Aorta (tissue), 5 donors: ENCODE data around the gene FOXF1. TPM values are rescaled to one million over a fixed set of nuclear protein-coding genes. Genes with fewer than 3 reads are reported as not detected.

Source experiments
- ATAC-seq: fragments of 200-7000 bp; cut with Tn5 transposase; one replicate; pipeline ENCODE4 v1.9.1; 2022; ENCODE audit warnings: moderate library complexity; ENCODE audit not compliant: low FRiP score
- DNase-seq, 2 donors: peaks; one replicate each; pipeline ENCODE4 v3.0.0-alpha.2; 2020
- H3K27ac ChIP-seq, 2 donors: one replicate each; pipeline ENCODE4 v1.5.1; 2013; ENCODE audit warnings: low read length in 2 of 2, mild to moderate bottlenecking in 2 of 2, moderate library complexity in 2 of 2, control low read depth in 1 of 2, inconsistent platforms in 1 of 2, low read depth in 1 of 2
- H3K27me3 ChIP-seq, 2 donors: one replicate each; pipeline ENCODE4 v1.6.1; 2013; ENCODE audit warnings: control low read depth in 1 of 2, low read length in 1 of 2, mild to moderate bottlenecking in 1 of 2, moderate library complexity in 1 of 2; ENCODE audit not compliant: insufficient read depth in 2 of 2, control insufficient read depth in 1 of 2
- H3K36me3 ChIP-seq, 2 donors: one replicate each; pipeline ENCODE4 v1.6.1; 2013; ENCODE audit warnings: control low read depth in 1 of 2, low read length in 1 of 2, mild to moderate bottlenecking in 1 of 2; ENCODE audit not compliant: insufficient read depth in 2 of 2, control insufficient read depth in 1 of 2
- H3K4me1 ChIP-seq, 2 donors: one replicate each; pipeline ENCODE4 v1.6.1; 2013; ENCODE audit warnings: low read length in 2 of 2, control low read depth in 1 of 2, mild to moderate bottlenecking in 1 of 2, moderate library complexity in 1 of 2; ENCODE audit not compliant: insufficient read depth in 2 of 2, control insufficient read depth in 1 of 2
- H3K4me3 ChIP-seq, 2 donors: one replicate each; pipeline ENCODE4 v1.5.1; 2013; ENCODE audit warnings: low read length in 2 of 2, control low read depth in 1 of 2, mild to moderate bottlenecking in 1 of 2
- H3K9me3 ChIP-seq: one replicate; pipeline ENCODE4 v1.6.1; 2013; ENCODE audit warnings: mild to moderate bottlenecking, low read length; ENCODE audit not compliant: control insufficient read depth
- whole genome bisulfite sequencing, 2 donors: extraction: QIAGEN DNeasy Blood & Tissue Kit; methylation state at CpG; one replicate each; pipeline ENCODE4 v1.1.7; 2013; 5-methylcytosine and 5-hydroxymethylcytosine counted together
- intact Hi-C, 2 donors: fragments of 100-400 bp; cut with DNase I; formaldehyde crosslinking; loops; one replicate each; pipeline versions ENCODE4 v1.14.2 to v1.15.0; 2022
- polyA plus RNA-seq, 2 donors: library from polyadenylated mRNA; stranded (reverse); fragments of 200-250 nt; gene quantifications; one replicate each; pipeline ENCODE4 v1.2.3, GENCODE V29; 2013
- total RNA-seq, 2 donors: library from RNA; stranded (reverse); fragmentation: NEBNext Ultra II Directional; extraction: Animal tissue kit (Norgen Biotek cat#: 25700); gene quantifications; one replicate each; pipeline ENCODE4 v1.2.1, GENCODE V29; 2021
- donor health status: healthy with polysubstance abuse.
- donor health status: Bipolar disorder and iron deficiency.
- donor health status: DM: no; HTN: no; CAD: no.
- donor health status: DM: no; HTN: no; CAD: no.
- donor health status: DM: yes; HTN: yes; CAD: no.

The FOXF1 gene
- total and polyA plus RNA-seq, 4 donors = 0.10 to 1.8 (median 0.50) TPM

DNA sequence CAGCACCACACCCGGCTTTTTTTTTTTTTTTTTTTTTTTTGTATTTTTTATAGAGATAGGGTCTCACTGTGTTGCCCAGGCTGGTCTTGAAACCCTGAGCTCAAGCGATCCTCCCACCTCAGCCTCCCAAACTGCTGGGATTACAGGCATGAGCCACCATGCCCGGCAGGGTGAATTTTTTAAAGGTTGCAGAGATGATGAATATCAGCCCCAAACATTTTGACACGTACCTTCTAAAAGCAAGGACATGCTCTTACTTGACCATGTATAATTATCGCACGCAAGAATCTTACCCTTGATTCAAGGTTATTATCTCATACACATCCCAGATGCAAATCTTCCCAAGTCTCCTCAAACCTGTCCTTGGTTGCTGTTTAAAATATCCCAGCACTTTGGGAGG, 52.0 kb downstream of the FOXF1 start:
- H3K27me3 ChIP-seq = no peaks in the 10 kb centered on the region
- no peak overlapping the region for H3K27ac ChIP-seq
- DNase-seq (no peak), ATAC-seq (no peak)
- intact Hi-C loops = loop anchor here (2.0 to 10.0 kb wide), 4 partner anchors 642 to 822 kb away; partner anchors contain the start of gene FBXO31 (in 1 of the 2)
- H3K4me3 ChIP-seq = no peak overlapping the region
- H3K4me1 ChIP-seq = no peaks in the 10 kb centered on the region
- H3K36me3 ChIP-seq = no peaks in the 10 kb centered on the region
- WGBS, 2 donors = 89 to 97% methylated on average over 6 of the region's 6 CpGs
- no peaks in the 10 kb centered on the region for H3K9me3 ChIP-seq

DNA sequence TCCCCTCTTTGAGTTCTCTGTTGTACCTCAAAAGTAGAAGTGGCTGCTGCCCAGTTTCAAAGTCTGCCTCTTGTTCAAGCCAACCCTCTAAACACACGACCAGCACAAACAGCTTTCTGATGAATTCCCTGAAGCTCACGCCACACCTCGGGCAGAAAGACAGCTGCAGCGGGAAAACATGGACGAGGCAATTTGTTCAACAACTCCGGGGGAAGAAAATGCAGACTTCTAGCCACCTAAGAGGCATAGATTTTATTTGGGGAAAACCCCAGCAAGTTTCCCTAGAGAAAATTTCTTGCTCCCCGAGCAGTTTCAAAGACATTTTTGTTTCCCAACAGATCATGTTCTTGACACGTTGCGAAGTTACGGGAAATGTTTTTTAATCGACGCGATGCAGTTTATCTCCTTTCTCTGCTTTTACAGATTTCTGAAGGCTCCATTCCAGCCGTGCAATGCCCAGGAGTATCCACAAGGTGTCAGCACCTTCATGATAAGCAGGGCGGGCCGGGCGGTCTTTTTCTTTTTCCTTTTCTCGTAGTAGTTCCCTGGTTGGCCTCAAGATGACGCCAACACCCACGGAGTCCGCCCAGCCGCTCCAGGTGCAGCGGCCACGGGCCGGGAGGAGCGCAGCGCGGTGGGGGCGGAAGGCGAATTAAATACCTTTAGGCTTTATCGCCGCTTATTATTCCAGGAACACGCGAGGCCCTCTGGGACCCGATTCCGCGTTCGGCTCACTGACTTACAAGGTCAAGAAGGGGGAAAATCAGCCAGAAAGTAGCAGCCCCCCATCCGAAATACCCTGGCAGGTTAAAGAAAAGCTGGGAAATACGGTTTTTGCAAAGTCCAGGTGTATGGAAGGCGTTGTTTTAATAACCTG, 53.4 kb downstream of the FOXF1 start:
- 0 to 1% methylated on average over 41 of the region's 41 CpGs for WGBS, 2 donors
- Histone ChIP-seq H3K4me3 (peak overlapping the region; percentile 3 to 41), H3K4me1 (no peaks in the 10 kb centered on the region), H3K27me3 (no peaks in the 10 kb centered on the region), H3K36me3 (no peaks in the 10 kb centered on the region), H3K27ac (peak overlapping the region; percentile 91 to 94), H3K9me3 (no peaks in the 10 kb centered on the region)
- ATAC-seq (peak; percentile 92), DNase-seq (peak; percentile 93 to 95)
- intact Hi-C loops = loop anchor here (1.0 to 10.0 kb wide), 8 partner anchors 499 to 821 kb away; partner anchors contain the start of gene FBXO31 (in 1 of the 2)

Other genes with a start within 250 kb of the FOXF1 start
- 10 to 100 TPM; 14.0 to 23.1 TPM for gene MTHFSD, start 44.7 kb downstream of the FOXF1 start, total RNA-seq
- gene MTHFSD, start 44.7 kb downstream of the FOXF1 start, polyA plus RNA-seq = 10 to 100 TPM in 1 of 2 donors, 1 to 10 TPM in 1; 2.3 to 13.2 TPM
- gene FOXC2, start 56.3 kb downstream of the FOXF1 start, total RNA-seq = 10 to 100 TPM; 29.0 to 45.4 TPM
- gene FOXC2, start 56.3 kb downstream of the FOXF1 start, polyA plus RNA-seq = 10 to 100 TPM in 1 of 2 donors, 1 to 10 TPM in 1; 8.6 to 22.8 TPM
- 10 to 100 TPM; 23.8 to 34.4 TPM for gene FOXL1, start 68.0 kb downstream of the FOXF1 start, total RNA-seq
- 10 to 100 TPM in 1 of 2 donors, 1 to 10 TPM in 1; 4.3 to 11.9 TPM for gene FOXL1, start 68.0 kb downstream of the FOXF1 start, polyA plus RNA-seq